ENCODE data around the gene METTL24. TPM values are rescaled to one million over a fixed set of nuclear protein-coding genes. Genes with fewer than 3 reads are reported as not detected.
A peak's percentile ranks its signal among the peaks of the same experiment; 100 is the strongest.

Gene METTL24
- total RNA-seq, 4 donors from 2014 or later, result 16.9 to 32.8 (median 23.5) TPM

DNA sequence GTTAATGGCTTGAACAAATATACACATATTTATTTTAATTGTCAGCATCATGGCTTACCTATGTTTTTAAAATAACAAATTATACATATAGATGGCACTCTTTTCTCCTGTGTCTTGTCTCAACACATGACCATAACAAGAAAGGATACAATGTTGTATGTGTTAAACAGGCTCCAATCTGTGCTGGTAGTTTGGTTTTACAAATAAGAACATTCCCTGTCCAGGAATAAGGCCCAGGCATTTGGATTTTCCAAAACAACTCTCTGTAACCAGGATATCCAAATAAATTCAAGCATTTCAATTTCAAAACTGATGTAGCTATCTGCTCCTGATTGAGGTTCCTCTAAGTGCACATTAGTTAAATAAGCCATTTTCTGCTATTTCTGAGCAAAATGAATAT lies 17.1 kb downstream of the METTL24 start:
- no peaks in the 10 kb centered on the region for H3K9me3 ChIP-seq
- no peaks in the 10 kb centered on the region for H3K27me3 ChIP-seq
- peak overlapping the region; percentile 54 to 72 (median 60) for H3K27ac ChIP-seq (replicated peaks in 1 of 4)
- DNase-seq (ENCODE audit: extremely low spot score), result no peak
- TF ChIP-seq POLR2A (IDR thresholded peaks at IDR 0.05; ENCODE audit: low read depth), result no peak
- TF ChIP-seq EP300 (IDR thresholded peaks at IDR 0.05), result no peak
- TF ChIP-seq, protein P1, sequence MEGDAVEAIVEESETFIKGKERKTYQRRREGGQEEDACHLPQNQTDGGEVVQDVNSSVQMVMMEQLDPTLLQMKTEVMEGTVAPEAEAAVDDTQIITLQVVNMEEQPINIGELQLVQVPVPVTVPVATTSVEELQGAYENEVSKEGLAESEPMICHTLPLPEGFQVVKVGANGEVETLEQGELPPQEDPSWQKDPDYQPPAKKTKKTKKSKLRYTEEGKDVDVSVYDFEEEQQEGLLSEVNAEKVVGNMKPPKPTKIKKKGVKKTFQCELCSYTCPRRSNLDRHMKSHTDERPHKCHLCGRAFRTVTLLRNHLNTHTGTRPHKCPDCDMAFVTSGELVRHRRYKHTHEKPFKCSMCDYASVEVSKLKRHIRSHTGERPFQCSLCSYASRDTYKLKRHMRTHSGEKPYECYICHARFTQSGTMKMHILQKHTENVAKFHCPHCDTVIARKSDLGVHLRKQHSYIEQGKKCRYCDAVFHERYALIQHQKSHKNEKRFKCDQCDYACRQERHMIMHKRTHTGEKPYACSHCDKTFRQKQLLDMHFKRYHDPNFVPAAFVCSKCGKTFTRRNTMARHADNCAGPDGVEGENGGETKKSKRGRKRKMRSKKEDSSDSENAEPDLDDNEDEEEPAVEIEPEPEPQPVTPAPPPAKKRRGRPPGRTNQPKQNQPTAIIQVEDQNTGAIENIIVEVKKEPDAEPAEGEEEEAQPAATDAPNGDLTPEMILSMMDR (IDR thresholded peaks at IDR 0.05), result no peak
- TF ChIP-seq POLR2AphosphoS5 (IDR thresholded peaks at IDR 0.05), result no peak
- intact Hi-C loops (cut with DNase I), result no loop called here
- no peaks in the 10 kb centered on the region for H3K36me3 ChIP-seq
- peaks cover 0 to 55% (median 48%) of the 10 kb centered on the region in 4 donors for H3K4me1 ChIP-seq
- H3K4me3 ChIP-seq, result no peak overlapping the region

DNA sequence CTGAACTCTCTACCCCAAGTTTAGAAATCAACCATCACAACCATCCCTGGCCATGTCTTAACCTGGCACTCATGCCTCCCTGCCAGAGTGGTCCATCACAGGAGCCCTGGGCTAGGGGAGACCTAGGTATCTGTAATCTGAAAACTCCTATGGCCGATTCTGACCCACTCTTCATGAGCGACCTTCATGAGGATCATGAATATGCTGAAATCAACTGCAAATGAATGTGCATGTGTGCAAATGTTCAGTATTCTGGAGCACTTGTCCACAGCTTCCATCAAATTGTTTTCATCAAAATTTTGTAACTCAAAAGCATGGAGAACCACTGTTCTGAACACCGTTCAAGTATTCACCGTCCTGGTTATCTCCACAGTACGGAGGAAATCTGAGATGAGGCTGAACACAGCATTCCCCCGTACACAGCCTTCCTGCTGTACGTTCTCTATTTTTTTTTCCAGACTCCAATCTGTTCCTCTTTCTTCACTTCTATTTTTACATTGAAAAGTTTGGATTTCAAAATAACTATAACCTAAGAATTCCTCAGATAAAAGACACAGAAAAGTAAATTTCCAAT lies 17.7 kb downstream of the METTL24 start:
- Histone ChIP-seq H3K4me3 (no peak overlapping the region), H3K27me3 (no peaks in the 10 kb centered on the region), H3K4me1 (peaks cover 0 to 55% (median 48%) of the 10 kb centered on the region in 4 donors), H3K9me3 (no peaks in the 10 kb centered on the region), H3K27ac (replicated peaks in 1 of 4) (peak overlapping the region; percentile 54 to 72 (median 60)), H3K36me3 (no peaks in the 10 kb centered on the region)
- 52% methylated on average over 7 of the region's 7 CpGs for WGBS
- intact Hi-C loops (cut with DNase I), result no loop called here
- DNase-seq (ENCODE audit: extremely low spot score), result no peak
- no peak for TF ChIP-seq POLR2A (IDR thresholded peaks at IDR 0.05; ENCODE audit: low read depth)
- no peak for TF ChIP-seq POLR2AphosphoS5 (IDR thresholded peaks at IDR 0.05)
- TF ChIP-seq EP300 (IDR thresholded peaks at IDR 0.05), result no peak
- TF ChIP-seq, protein P1 (IDR thresholded peaks at IDR 0.05), result no peak

DNA sequence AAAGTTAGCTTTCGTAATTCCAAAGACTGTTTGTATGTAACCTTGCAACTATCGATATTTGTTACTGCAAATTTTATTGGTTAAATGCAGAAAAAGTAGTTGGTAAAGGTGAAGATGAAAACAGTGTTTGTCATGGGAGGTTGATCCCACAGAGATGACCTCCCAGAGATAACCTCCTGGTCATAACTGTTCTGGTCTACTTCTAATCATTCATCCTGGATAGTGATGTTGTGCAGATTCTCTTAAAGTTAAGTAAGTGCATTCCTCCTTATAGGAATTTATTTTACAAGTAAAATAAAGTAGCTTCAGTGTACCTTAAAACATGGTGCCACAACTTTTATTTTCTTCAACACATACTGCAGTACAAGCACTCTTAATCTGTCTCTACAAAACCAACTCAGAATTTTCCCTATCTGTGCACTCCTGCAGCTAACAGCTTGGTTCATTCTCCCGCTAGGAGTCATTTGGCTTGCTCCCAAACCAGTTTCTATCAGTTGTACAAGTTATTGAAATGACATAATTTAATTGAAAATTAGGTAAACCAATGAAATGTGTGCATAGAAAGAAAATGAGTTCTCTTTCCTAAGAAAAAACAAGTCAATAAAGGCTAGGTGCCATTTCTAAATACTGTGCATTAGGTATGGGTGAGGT lies 19.2 kb downstream of the METTL24 start:
- peak overlapping the region in 1 of 4 donors; percentile 54 for H3K27ac ChIP-seq (replicated peaks in 1 of 4)
- H3K36me3 ChIP-seq, result no peaks in the 10 kb centered on the region
- H3K4me3 ChIP-seq, result no peak overlapping the region
- no peaks in the 10 kb centered on the region for H3K27me3 ChIP-seq
- peaks cover 0 to 71% (median 61%) of the 10 kb centered on the region in 4 donors for H3K4me1 ChIP-seq
- H3K9me3 ChIP-seq, result no peaks in the 10 kb centered on the region
- intact Hi-C loops (cut with DNase I), result no loop called here
- 78% methylated on average over 3 of the region's 3 CpGs for WGBS
- DNase-seq (ENCODE audit: extremely low spot score), result no peak
- TF ChIP-seq EP300 (IDR thresholded peaks at IDR 0.05) (no peak), POLR2AphosphoS5 (IDR thresholded peaks at IDR 0.05) (no peak)

GRCh38 chr6:110337486-110337885 lies 20.7 kb downstream of the METTL24 start:
- Histone ChIP-seq H3K27ac (replicated peaks in 1 of 4) (no peak overlapping the region), H3K4me1 (peaks cover 0 to 78% (median 71%) of the 10 kb centered on the region in 4 donors), H3K27me3 (no peaks in the 10 kb centered on the region), H3K36me3 (no peaks in the 10 kb centered on the region), H3K4me3 (no peak overlapping the region), H3K9me3 (no peaks in the 10 kb centered on the region)
- DNase-seq (ENCODE audit: extremely low spot score), result no peak
- TF ChIP-seq, protein P1 (IDR thresholded peaks at IDR 0.05), result no peak
- TF ChIP-seq EP300 (IDR thresholded peaks at IDR 0.05) (no peak), POLR2A (IDR thresholded peaks at IDR 0.05; ENCODE audit: low read depth) (no peak), POLR2AphosphoS5 (IDR thresholded peaks at IDR 0.05) (no peak)
- 72% methylated on average over 1 of the region's 1 CpG for WGBS
- intact Hi-C loops (cut with DNase I), result no loop called here

- no peaks in the 10 kb centered on the region for H3K36me3 ChIP-seq
- TF ChIP-seq POLR2A (IDR thresholded peaks at IDR 0.05; ENCODE audit: low read depth) (no peak), EP300 (IDR thresholded peaks at IDR 0.05) (no peak), POLR2AphosphoS5 (IDR thresholded peaks at IDR 0.05) (peak in 1 of 2 donors; percentile 22)
- TF ChIP-seq, protein P1 (IDR thresholded peaks at IDR 0.05), result no peak
- H3K27ac ChIP-seq (replicated peaks in 1 of 4), result peak overlapping the region; percentile 43 to 89 (median 68)
- H3K4me1 ChIP-seq, result peaks cover 6 to 78% (median 72%) of the 10 kb centered on the region in 4 donors
- H3K9me3 ChIP-seq, result no peaks in the 10 kb centered on the region
- WGBS, result 57% methylated on average over 9 of the region's 9 CpGs
- no peak for DNase-seq (ENCODE audit: extremely low spot score)
- H3K4me3 ChIP-seq, result no peak overlapping the region
- intact Hi-C loops (cut with DNase I), result no loop called here
- H3K27me3 ChIP-seq, result no peaks in the 10 kb centered on the region
Measured at GRCh38 chr6:110334423-110335180, 23.5 kb downstream of the METTL24 start.

Data from esophagus muscularis mucosa (tissue), 4 donors.